ENCODE measurements around the gene EVC2.

DNA sequence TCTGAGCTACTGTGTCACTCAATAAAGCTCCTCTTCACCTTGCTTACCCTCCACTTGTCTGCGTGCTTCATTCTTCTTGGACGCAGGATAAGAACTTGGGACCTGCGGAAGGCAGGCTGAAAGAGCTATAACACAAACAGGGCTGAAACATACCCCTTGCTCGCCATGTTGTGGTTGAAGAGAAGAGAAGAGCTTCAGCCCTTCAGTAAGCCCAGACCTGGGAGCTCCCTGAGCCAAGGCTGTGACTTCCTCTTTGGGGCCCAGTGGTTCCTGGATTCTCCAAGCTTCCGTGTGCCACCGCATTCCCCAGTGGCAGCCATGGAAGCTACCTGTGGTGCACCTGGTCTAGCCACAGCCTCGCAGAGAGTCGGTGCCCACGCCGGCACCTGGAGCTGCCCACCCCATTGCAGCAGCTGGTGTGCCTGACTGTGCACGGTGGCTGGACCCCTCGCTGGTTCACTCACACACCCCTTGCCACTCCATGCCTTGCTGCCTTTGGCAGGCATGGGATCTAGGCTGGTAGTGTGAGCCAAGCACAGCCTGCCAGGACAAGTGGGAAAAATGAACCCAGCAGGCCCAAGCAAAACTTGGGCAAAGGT, 160.6 kb downstream of the EVC2 start:
- no peak for TF ChIP-seq CTCF (IDR thresholded peaks at IDR 0.05)
- no peak for TF ChIP-seq POLR2AphosphoS5 (IDR thresholded peaks at IDR 0.05)
- TF ChIP-seq POLR2A (IDR thresholded peaks at IDR 0.05), result no peak
- no peak for TF ChIP-seq EP300 (IDR thresholded peaks at IDR 0.05)

Measured in sigmoid colon (tissue), 4 donors.